HFF-Myc (cell line): ENCODE data around the gene MEGF11.

Source experiments
- DNase-seq: peaks from one replicate; pipeline ENCODE4 v3.0.0-alpha.2; 2011; ENCODE audit warnings: low read depth; ENCODE audit errors: extremely low read depth
- H3K4me3 ChIP-seq: replicated peaks from 2 replicates; pipeline ENCODE4 v1.5.1; 2011; ENCODE audit warnings: low read depth, mild to moderate bottlenecking, control low read depth, low read length
- TF ChIP-seq, protein P1 (sequence below): IDR thresholded peaks from 2 replicates; pipeline ENCODE4 v1.5.1; 2012; ENCODE audit warnings: mild to moderate bottlenecking, low read depth, low read length, control low read depth; ENCODE audit errors: missing control alignments

MEGF11 gene

DNA sequence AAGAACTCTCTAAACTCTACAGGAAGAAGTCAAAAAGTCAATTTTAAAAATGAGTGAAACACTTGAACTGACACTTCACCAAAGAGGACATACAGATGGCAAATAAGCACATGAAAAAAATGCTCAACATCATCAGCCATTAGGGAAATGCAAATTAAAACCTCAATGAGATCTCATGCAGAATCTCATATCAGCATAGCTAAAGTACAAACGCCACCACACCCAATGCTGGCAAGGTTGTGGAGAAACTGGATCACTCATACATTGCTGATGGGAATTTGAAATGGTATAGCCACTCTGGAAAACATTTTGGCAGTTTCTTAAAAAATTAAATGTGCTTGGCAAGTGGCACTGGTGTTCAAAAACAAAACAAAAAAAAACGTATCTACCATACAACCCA, 34.2 kb downstream of the MEGF11 start:
- DNase-seq = no peak
- TF ChIP-seq, protein P1, sequence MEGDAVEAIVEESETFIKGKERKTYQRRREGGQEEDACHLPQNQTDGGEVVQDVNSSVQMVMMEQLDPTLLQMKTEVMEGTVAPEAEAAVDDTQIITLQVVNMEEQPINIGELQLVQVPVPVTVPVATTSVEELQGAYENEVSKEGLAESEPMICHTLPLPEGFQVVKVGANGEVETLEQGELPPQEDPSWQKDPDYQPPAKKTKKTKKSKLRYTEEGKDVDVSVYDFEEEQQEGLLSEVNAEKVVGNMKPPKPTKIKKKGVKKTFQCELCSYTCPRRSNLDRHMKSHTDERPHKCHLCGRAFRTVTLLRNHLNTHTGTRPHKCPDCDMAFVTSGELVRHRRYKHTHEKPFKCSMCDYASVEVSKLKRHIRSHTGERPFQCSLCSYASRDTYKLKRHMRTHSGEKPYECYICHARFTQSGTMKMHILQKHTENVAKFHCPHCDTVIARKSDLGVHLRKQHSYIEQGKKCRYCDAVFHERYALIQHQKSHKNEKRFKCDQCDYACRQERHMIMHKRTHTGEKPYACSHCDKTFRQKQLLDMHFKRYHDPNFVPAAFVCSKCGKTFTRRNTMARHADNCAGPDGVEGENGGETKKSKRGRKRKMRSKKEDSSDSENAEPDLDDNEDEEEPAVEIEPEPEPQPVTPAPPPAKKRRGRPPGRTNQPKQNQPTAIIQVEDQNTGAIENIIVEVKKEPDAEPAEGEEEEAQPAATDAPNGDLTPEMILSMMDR = no peak
- no peak overlapping the region for H3K4me3 ChIP-seq

DNA sequence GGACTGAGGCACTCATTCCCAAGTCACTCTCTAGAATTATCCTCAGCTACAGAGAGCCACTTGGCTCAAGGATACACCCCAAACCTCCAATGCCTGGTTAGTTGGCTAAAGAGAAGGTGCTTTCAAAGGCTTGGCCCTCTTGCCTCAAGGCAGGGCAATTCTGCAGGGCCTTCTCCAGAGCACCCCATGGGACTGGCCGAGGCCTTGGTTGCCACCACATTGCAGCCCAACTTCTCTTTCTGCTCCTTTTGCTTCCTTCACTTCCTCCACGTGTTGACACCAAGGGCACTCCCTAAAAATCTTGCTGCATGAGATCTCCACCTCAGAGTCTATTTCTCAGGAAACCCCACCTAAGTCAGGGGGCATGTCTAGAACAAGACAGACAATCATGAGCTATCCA, 36.7 kb downstream of the MEGF11 start:
- H3K4me3 ChIP-seq = no peak overlapping the region
- DNase-seq = no peak
- TF ChIP-seq, protein P1 = no peak

DNA sequence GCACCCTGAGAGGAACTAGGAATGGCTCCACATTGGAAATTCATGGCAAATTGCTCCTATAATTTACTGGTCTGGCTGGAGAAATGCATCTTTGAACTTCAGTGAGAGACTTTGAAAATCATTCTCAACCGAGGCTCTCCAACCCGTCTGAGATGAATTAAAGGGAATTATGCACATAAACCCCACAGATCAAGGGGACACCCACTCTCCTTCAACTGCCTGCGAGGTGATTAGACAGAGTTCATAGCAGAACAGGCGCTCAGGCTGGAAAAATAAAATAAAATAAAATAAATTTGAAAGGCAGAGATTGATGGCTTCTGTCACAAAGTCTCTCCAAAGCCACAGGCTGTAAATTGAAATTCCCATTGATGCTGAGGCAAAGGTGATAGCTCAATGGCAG, 37.7 kb downstream of the MEGF11 start:
- no peak overlapping the region for H3K4me3 ChIP-seq
- TF ChIP-seq, protein P1 = no peak
- no peak for DNase-seq

DNA sequence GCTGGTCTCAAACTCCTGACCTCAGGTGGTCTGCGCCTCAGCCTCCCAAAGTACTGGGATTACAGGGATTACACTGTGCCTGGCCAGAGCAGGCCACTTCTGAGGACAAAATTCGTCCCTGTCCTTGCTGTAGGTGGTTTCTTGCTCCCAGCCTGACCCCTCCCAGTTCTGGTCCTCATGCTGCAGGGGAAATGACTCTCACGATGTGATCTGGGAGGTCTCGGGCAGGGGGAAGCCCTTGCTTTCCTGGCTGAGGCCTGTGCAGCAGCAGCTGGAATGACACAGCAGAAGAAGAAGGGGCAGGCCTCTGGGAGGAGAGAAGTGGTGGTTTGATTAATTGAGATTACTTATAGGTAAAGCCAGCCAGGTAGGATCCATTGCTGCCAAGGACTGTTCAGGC, 39.3 kb downstream of the MEGF11 start:
- H3K4me3 ChIP-seq = no peak overlapping the region
- TF ChIP-seq, protein P1 = no peak
- DNase-seq = no peak

DNA sequence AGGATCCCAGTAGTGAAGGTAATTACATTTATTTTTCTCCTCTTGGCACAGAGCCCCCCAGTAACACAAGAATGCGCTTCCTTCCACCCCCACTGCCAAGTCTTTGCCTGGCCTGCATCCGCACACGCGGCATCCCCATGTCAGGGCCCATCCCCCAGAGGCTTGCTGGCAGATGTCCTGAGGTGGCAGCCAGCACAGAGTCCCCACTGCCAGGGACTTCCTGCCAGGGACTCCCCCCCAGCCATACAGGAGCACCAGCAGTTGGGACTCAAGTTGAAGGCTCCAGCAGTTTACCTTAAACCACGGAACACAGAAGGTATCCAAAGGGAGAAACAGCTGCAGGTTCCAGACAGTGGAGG, 41.0 kb downstream of the MEGF11 start:
- no peak for DNase-seq
- H3K4me3 ChIP-seq = no peak overlapping the region
- TF ChIP-seq, protein P1 = no peak

DNA sequence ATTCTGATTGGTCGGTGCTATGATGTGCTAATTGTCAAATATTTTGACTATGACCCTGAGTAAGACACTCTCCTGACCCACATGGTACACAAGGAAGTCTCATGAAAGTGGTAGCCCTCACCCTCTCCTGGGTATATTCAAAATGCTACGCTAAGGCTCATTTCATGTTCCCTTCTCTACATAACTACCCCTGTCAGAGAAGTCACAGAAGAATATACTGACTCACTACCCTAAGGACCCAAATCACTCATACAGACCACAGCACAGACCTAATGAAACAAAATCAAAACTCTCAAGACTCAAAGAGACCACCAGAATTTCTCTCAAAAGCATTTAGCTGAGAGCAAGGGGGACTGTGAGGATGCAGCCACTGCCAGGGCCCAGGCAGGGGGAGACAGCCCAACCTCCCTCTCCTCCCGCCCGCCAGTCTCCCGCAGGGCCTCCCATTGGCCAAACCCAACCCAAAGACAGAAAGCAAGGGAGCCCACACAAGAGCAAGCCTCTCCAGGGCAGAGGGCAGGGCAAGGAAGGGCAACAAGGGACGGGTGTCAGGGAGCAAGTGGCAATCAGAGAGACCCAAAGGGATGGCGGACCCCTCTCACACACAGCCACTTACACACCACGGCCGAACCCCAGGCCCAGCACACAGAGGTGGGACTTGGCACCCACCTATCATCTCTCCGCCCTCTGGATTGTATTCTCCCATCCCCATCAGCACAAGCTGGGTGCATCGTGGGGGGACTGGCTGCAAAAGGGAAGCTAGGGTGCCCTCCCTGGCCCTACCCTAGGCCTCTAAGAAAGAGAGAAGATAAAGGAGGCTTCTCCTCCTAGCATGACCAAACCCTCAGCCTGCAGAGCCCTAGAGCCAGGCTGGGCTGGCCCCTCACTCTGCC, 41.6 kb downstream of the MEGF11 start:
- TF ChIP-seq, protein P1 = no peak
- H3K4me3 ChIP-seq = no peak overlapping the region
- DNase-seq = no peak
